Body of pancreas (tissue), 4 donors: ENCODE results near the gene OR10Z1. TPM values are rescaled to one million over a fixed set of nuclear protein-coding genes. Genes with fewer than 3 reads are reported as not detected.

ENCODE experiments used
- ATAC-seq: fragments of 150-250 bp; one replicate; pipeline ENCODE4 v1.9.1; 2016
- DNase-seq, 4 donors: peaks; one replicate each; pipeline ENCODE4 v3.0.0-alpha.2; 2019
- H3K27ac ChIP-seq, 4 donors: fragments of 200-600 bp; sonication (generic); 1 replicate in 3 of 4; 2 replicates in 1 of 4; pipeline versions ENCODE4 v1.5.1 to v1.6.1; 2016 to 2019; ENCODE audit warnings: mild to moderate bottlenecking in 1 of 4, mixed read lengths in 1 of 4, moderate library complexity in 1 of 4
- H3K27me3 ChIP-seq, 2 donors: fragments of 200-600 bp; sonication (generic); one replicate each; pipeline ENCODE4 v1.6.0; 2016; ENCODE audit warnings: mild to moderate bottlenecking in 1 of 2
- H3K36me3 ChIP-seq, 2 donors: fragments of 200-600 bp; sonication (generic); replicated peaks in 1 of 2; 2 replicates each; pipeline ENCODE4 v1.5.1; 2016; ENCODE audit warnings: low read depth in 2 of 2; ENCODE audit not compliant: insufficient read depth in 1 of 2
- H3K4me1 ChIP-seq: fragments of 200-600 bp; sonication (generic); one replicate; pipeline ENCODE4 v1.6.0; 2016
- H3K4me3 ChIP-seq, 2 donors: fragments of 200-600 bp; sonication (generic); 1 replicate in 1 of 2; 2 replicates in 1 of 2; pipeline ENCODE4 v1.5.1; 2016 to 2019
- H3K9me3 ChIP-seq, 3 donors: fragments of 200-600 bp; sonication (generic); 1 replicate in 2 of 3; 2 replicates in 1 of 3; pipeline ENCODE4 v1.5.1; 2016
- POLR2A ChIP-seq, 3 donors: fragments of 450-650 bp; IDR thresholded peaks; one replicate each; pipeline ENCODE4 v1.6.1; 2016; ENCODE audit warnings: antibody characterized with exemption in 3 of 3, mild to moderate bottlenecking in 2 of 3
- WGBS, 2 donors: methylation state at CpG; one replicate each; pipeline ENCODE4 v1.1.5; 2017; 5-methylcytosine and 5-hydroxymethylcytosine counted together
- intact Hi-C: fragments of 100-400 bp; cut with DNase I; formaldehyde crosslinking; loops from one replicate; pipeline ENCODE4 v1.15.1; 2023
- total RNA-seq, 2 donors: library from RNA; depleted of rRNA; stranded (reverse); fragments of >200 nt; gene quantifications; one replicate each; pipeline ENCODE4 v1.1.0, GENCODE V29; 2016
- TF ChIP-seq, protein P1 (sequence below), 7 experiments: fragments of 450-650 bp in 4 of 7; fragments of 200-600 bp in 3 of 7; sonication (generic) in 3 of 7; IDR thresholded peaks; one replicate each; pipeline ENCODE4 v1.5.1; 2016 to 2019; ENCODE audit warnings: antibody characterized with exemption in 7 of 7

OR10Z1 gene
- total RNA-seq, 2 donors from 2014 or later: not detected

GRCh38 chr1:158586942-158587341, 18.1 kb upstream of the OR10Z1 start:
- no peak for TF ChIP-seq POLR2A (IDR thresholded peaks at IDR 0.05)
- TF ChIP-seq, protein P1, sequence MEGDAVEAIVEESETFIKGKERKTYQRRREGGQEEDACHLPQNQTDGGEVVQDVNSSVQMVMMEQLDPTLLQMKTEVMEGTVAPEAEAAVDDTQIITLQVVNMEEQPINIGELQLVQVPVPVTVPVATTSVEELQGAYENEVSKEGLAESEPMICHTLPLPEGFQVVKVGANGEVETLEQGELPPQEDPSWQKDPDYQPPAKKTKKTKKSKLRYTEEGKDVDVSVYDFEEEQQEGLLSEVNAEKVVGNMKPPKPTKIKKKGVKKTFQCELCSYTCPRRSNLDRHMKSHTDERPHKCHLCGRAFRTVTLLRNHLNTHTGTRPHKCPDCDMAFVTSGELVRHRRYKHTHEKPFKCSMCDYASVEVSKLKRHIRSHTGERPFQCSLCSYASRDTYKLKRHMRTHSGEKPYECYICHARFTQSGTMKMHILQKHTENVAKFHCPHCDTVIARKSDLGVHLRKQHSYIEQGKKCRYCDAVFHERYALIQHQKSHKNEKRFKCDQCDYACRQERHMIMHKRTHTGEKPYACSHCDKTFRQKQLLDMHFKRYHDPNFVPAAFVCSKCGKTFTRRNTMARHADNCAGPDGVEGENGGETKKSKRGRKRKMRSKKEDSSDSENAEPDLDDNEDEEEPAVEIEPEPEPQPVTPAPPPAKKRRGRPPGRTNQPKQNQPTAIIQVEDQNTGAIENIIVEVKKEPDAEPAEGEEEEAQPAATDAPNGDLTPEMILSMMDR (IDR thresholded peaks at IDR 0.05): no peak
- Histone ChIP-seq H3K36me3 (no peaks in the 10 kb centered on the region), H3K4me3 (no peak overlapping the region), H3K4me1 (no peaks in the 10 kb centered on the region), H3K27ac (no peak overlapping the region), H3K9me3 (peaks cover 0 to 12% (median 0%) of the 10 kb centered on the region in 3 donors), H3K27me3 (no peaks in the 10 kb centered on the region)
- WGBS, 2 donors: 79% methylated on average over 1 of the region's 1 CpG
- no peak for DNase-seq
- no peak for ATAC-seq
- intact Hi-C loops: no loop called here

DNA sequence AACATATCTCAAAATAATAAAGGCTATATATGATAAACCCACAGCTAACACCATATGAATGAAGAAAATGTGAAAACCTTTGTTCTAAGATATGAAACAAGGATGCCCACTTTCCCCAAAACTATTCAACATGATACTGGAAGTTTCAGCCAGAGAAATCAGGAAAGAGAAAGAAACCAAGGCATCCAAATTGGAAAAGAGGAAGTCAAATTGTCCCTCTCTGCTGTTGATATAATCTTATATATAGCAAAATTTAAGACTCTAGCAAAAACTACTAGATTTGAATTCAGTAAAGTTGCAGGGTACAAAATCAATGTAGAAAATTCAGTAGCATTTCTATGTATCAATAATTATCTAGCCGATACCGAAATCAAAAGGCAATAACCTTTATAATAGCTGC, 4.3 kb upstream of the OR10Z1 start:
- Histone ChIP-seq H3K36me3 (no peaks in the 10 kb centered on the region), H3K27me3 (no peaks in the 10 kb centered on the region), H3K9me3 (peaks cover 0 to 2% (median 0%) of the 10 kb centered on the region in 3 donors), H3K4me3 (no peak overlapping the region), H3K27ac (no peak overlapping the region), H3K4me1 (no peaks in the 10 kb centered on the region)
- TF ChIP-seq POLR2A (IDR thresholded peaks at IDR 0.05): no peak
- TF ChIP-seq, protein P1 (IDR thresholded peaks at IDR 0.05): no peak
- WGBS, 2 donors: 86 to 89% methylated on average over 2 of the region's 2 CpGs
- ATAC-seq (no peak), DNase-seq (no peak)
- intact Hi-C loops: no loop called here

GRCh38 chr1:158607296-158607695, 2.2 kb downstream of the OR10Z1 start:
- intact Hi-C loops: no loop called here
- no peaks in the 10 kb centered on the region for H3K27me3 ChIP-seq
- ATAC-seq (no peak), DNase-seq (no peak)
- no peak overlapping the region for H3K27ac ChIP-seq
- WGBS, 2 donors: 50 to 57% methylated on average over 1 of the region's 1 CpG
- no peaks in the 10 kb centered on the region for H3K36me3 ChIP-seq
- no peak overlapping the region for H3K4me3 ChIP-seq
- TF ChIP-seq, protein P1 (IDR thresholded peaks at IDR 0.05): no peak
- no peak for TF ChIP-seq POLR2A (IDR thresholded peaks at IDR 0.05)
- H3K9me3 ChIP-seq: no peaks in the 10 kb centered on the region
- no peaks in the 10 kb centered on the region for H3K4me1 ChIP-seq

DNA sequence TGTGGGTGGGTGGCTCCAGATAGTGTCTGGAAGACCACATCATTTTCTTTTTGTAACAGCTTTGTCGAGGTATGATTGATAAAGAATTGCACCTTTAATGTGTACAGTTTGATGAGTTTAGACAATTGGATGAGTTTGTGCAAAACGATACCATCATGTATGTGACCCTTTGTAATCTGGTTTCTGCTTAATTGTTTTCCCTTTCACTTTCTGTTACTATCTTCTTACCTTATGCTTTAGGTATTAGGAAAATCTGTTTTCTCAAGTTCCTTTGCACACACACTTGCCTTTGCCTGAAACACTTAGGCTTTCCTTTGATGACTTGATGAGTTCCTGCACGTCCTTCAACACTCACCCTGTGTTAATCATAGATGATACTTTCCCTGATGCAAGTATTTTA, 6.8 kb downstream of the OR10Z1 start:
- intact Hi-C loops: no loop called here
- Histone ChIP-seq H3K9me3 (no peaks in the 10 kb centered on the region), H3K4me3 (no peak overlapping the region), H3K27me3 (no peaks in the 10 kb centered on the region), H3K36me3 (no peaks in the 10 kb centered on the region), H3K4me1 (no peaks in the 10 kb centered on the region), H3K27ac (no peak overlapping the region)
- WGBS, 2 donors: 32 to 41% methylated on average over 3 of the region's 3 CpGs
- DNase-seq: no peak
- ATAC-seq: no peak
- TF ChIP-seq, protein P1 (IDR thresholded peaks at IDR 0.05): no peak
- TF ChIP-seq POLR2A (IDR thresholded peaks at IDR 0.05): no peak

DNA sequence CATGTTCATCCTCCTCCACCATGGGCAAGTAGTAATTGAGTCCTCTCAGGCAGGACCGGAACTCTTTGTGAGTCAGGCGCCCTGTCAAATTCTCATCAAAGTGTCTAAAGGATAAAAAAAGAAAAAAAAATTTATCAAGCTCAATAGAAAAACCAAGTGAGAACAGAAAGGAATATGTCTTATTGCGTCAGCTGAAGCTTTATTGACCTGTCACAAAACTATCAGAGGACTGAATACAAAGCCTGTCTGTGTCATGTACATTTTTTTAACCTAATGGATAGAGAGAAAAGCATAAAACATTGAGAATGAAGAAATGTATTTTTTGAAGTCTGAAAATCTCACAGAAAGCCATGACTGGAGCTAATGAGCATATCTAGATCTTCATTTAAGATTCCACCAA, 8.7 kb downstream of the OR10Z1 start:
- Histone ChIP-seq H3K4me1 (no peaks in the 10 kb centered on the region), H3K4me3 (no peak overlapping the region), H3K27ac (no peak overlapping the region), H3K27me3 (no peaks in the 10 kb centered on the region), H3K9me3 (no peaks in the 10 kb centered on the region), H3K36me3 (no peaks in the 10 kb centered on the region)
- DNase-seq (no peak), ATAC-seq (no peak)
- intact Hi-C loops: no loop called here
- TF ChIP-seq, protein P1 (IDR thresholded peaks at IDR 0.05): no peak
- no peak for TF ChIP-seq POLR2A (IDR thresholded peaks at IDR 0.05)
- WGBS, 2 donors: 60 to 62% methylated on average over 3 of the region's 3 CpGs
